H1 (cell line): Measurements from ENCODE around the gene CST7. TPM values are rescaled to one million over a fixed set of nuclear protein-coding genes. Genes with fewer than 3 reads are reported as not detected.

Experiments
- CTCF ChIA-PET: fragments of 300-600 bp; sonication (Branson Sonifier 250); formaldehyde crosslinking; loops from one replicate; lab custom pipeline; 2021; ENCODE audit not compliant: partially characterized antibody; lab: Charles Lee
- POLR2A ChIA-PET: fragments of 300-600 bp; sonication (Branson Sonifier 250); formaldehyde crosslinking; loops from one replicate; lab custom pipeline; 2021; ENCODE audit warnings: inconsistent platforms; ENCODE audit not compliant: partially characterized antibody; lab: Charles Lee
- DNase-seq, 2 experiments: peaks; one replicate each; pipeline versions ENCODE4 v3.0.0 to v3.0.0-alpha.2; 2010 to 2022; ENCODE audit warnings: low spot score in 2 of 2, low read depth in 1 of 2, mixed read lengths in 1 of 2
- FAIRE-seq: peaks from 2 replicates; lab custom pipeline; 2011; peaks lifted over from hg19 to GRCh38; lab: Jason Lieb, UNC
- H2AFZ ChIP-seq: 2 replicates; pipeline ENCODE4 v1.8.1; 2012; ENCODE audit warnings: low read length, inconsistent platforms
- H2AK5ac ChIP-seq: 2 replicates; pipeline ENCODE4 v1.6.1; 2013; ENCODE audit warnings: low read depth, low read length
- H2BK120ac ChIP-seq: replicated peaks from 2 replicates; pipeline ENCODE3; 2013; ENCODE audit warnings: low read depth, low read length, inconsistent platforms
- H2BK12ac ChIP-seq: 2 replicates; pipeline ENCODE4 v1.6.1; 2013; ENCODE audit warnings: low read depth, low read length
- H2BK15ac ChIP-seq: 2 replicates; pipeline ENCODE4 v1.6.1; 2013; ENCODE audit warnings: low read length
- H2BK20ac ChIP-seq: 2 replicates; pipeline ENCODE4 v1.6.1; 2013; ENCODE audit warnings: low read length
- H2BK5ac ChIP-seq: 2 replicates; pipeline ENCODE4 v1.6.1; 2013; ENCODE audit warnings: low read depth, low read length
- H3K14ac ChIP-seq: 2 replicates; pipeline ENCODE4 v1.6.1; 2013; ENCODE audit warnings: inconsistent platforms; ENCODE audit not compliant: insufficient read length
- H3K18ac ChIP-seq: 2 replicates; pipeline ENCODE4 v1.6.1; 2013; ENCODE audit warnings: low read length; ENCODE audit errors: extremely low read depth
- H3K23ac ChIP-seq: 2 replicates; pipeline ENCODE4 v1.6.1; 2013; ENCODE audit warnings: inconsistent platforms; ENCODE audit not compliant: insufficient read length
- H3K23me2 ChIP-seq: 2 replicates; pipeline ENCODE4 v1.6.1; 2013; ENCODE audit warnings: low read depth, low read length
- H3K27ac ChIP-seq: 2 replicates; pipeline ENCODE4 v1.6.1; 2011; ENCODE audit warnings: low read depth, low read length, inconsistent platforms
- H3K27me3 ChIP-seq, 4 experiments: replicated peaks in 1 of 4; 1 replicate in 1 of 4; 2 replicates in 3 of 4; pipeline versions ENCODE4 v1.6.1 to v1.8.1; 2011 to 2013; ENCODE audit warnings: low read length in 3 of 4, mild to moderate bottlenecking in 3 of 4, inconsistent platforms in 2 of 4, mixed read lengths in 2 of 4, moderate library complexity in 1 of 4; ENCODE audit not compliant: control insufficient read depth in 3 of 4, insufficient read depth in 3 of 4; ENCODE audit errors: extremely low read depth in 1 of 4
- H3K36me3 ChIP-seq, 4 experiments: 2 replicates each; pipeline versions ENCODE4 v1.6.1 to v1.8.1; 2011 to 2013; ENCODE audit warnings: mild to moderate bottlenecking in 4 of 4, low read length in 3 of 4, moderate library complexity in 2 of 4, control low read depth in 1 of 4, inconsistent platforms in 1 of 4; ENCODE audit not compliant: insufficient read depth in 4 of 4, control insufficient read depth in 2 of 4
- H3K4ac ChIP-seq: replicated peaks from 2 replicates; pipeline ENCODE3; 2013; ENCODE audit warnings: low read length, low read depth, mixed read lengths, inconsistent platforms; ENCODE audit not compliant: insufficient read length
- H3K4me1 ChIP-seq, 4 experiments: replicated peaks in 1 of 4; 1 replicate in 1 of 4; 2 replicates in 3 of 4; pipeline versions ENCODE4 v1.6.1 to v1.8.1; 2011 to 2013; ENCODE audit warnings: low read length in 3 of 4, inconsistent platforms in 2 of 4, mixed read lengths in 1 of 4; ENCODE audit not compliant: insufficient read depth in 4 of 4, control insufficient read depth in 3 of 4
- H3K4me2 ChIP-seq, 2 experiments: 2 replicates each; pipeline versions ENCODE4 v1.6.1 to v1.8.1; 2011 to 2013; ENCODE audit warnings: low read depth in 2 of 2, low read length in 2 of 2, control low read depth in 1 of 2, inconsistent platforms in 1 of 2, mild to moderate bottlenecking in 1 of 2; ENCODE audit not compliant: insufficient read depth in 1 of 2
- H3K4me3 ChIP-seq, 4 experiments: fragments of 200-600, 300-600 bp in 1 of 4; sonication (generic), shearing (Covaris generic), sonication (Bioruptor Twin) in 1 of 4; 2 replicates each; pipeline versions ENCODE4 v1.5.1 to v1.8.1; 2011 to 2016; ENCODE audit warnings: low read length in 4 of 4, low read depth in 3 of 4, control low read depth in 2 of 4, inconsistent platforms in 2 of 4, mild to moderate bottlenecking in 2 of 4, mixed read lengths in 1 of 4, moderate library complexity in 1 of 4; ENCODE audit not compliant: insufficient read depth in 2 of 4; ENCODE audit errors: extremely low read depth in 1 of 4
- H3K56ac ChIP-seq: replicated peaks from 2 replicates; pipeline ENCODE3; 2013; ENCODE audit warnings: low read depth, mild to moderate bottlenecking, mixed read lengths, low read length, inconsistent platforms; ENCODE audit not compliant: insufficient read length
- H3K79me1 ChIP-seq: 2 replicates; pipeline ENCODE4 v1.6.1; 2013; ENCODE audit warnings: low read depth, low read length, control low read depth
- H3K79me2 ChIP-seq, 2 experiments: 2 replicates each; pipeline versions ENCODE4 v1.6.1 to v1.8.1; 2012 to 2013; ENCODE audit warnings: low read length in 2 of 2, mild to moderate bottlenecking in 2 of 2, inconsistent platforms in 1 of 2; ENCODE audit not compliant: insufficient read depth in 2 of 2, control insufficient read depth in 1 of 2
- H3K9ac ChIP-seq, 4 experiments: replicated peaks in 1 of 4; 1 replicate in 1 of 4; 2 replicates in 3 of 4; pipeline versions ENCODE4 v1.6.1 to v1.8.1; 2011 to 2013; ENCODE audit warnings: low read depth in 3 of 4, low read length in 3 of 4, control low read depth in 2 of 4, mild to moderate bottlenecking in 2 of 4, moderate library complexity in 2 of 4, inconsistent platforms in 1 of 4; ENCODE audit errors: extremely low read depth in 1 of 4
- H3K9me3 ChIP-seq, 2 experiments: 2 replicates each; pipeline versions ENCODE4 v1.6.1 to v1.8.1; 2012 to 2013; ENCODE audit warnings: mild to moderate bottlenecking in 2 of 2, moderate library complexity in 2 of 2, control low read depth in 1 of 2, inconsistent platforms in 1 of 2, low read depth in 1 of 2, low read length in 1 of 2, mixed read lengths in 1 of 2; ENCODE audit not compliant: insufficient read depth in 2 of 2
- H4K20me1 ChIP-seq, 2 experiments: replicated peaks in 1 of 2; 2 replicates each; pipeline versions ENCODE3 to v1.8.1; 2011 to 2013; ENCODE audit warnings: inconsistent platforms in 2 of 2, low read length in 2 of 2, mild to moderate bottlenecking in 1 of 2; ENCODE audit not compliant: insufficient read depth in 2 of 2, control insufficient read depth in 1 of 2
- H4K5ac ChIP-seq: 2 replicates; pipeline ENCODE4 v1.6.1; 2013; ENCODE audit warnings: low read length, low read depth, mixed read lengths, inconsistent platforms; ENCODE audit not compliant: insufficient read length
- H4K8ac ChIP-seq: 2 replicates; pipeline ENCODE4 v1.8.0; 2013; ENCODE audit warnings: mild to moderate bottlenecking, moderate library complexity, low read length, inconsistent platforms; ENCODE audit not compliant: insufficient read depth; ENCODE audit errors: extremely low read depth
- H4K91ac ChIP-seq: replicated peaks from 2 replicates; pipeline ENCODE3; 2013; ENCODE audit warnings: low read length, mixed read lengths, inconsistent platforms; ENCODE audit not compliant: insufficient read length
- BCL11A ChIP-seq, 2 experiments: IDR thresholded peaks; one replicate each; pipeline ENCODE4 v1.6.1; 2011; ENCODE audit warnings: low read depth in 2 of 2, low read length in 2 of 2, mild to moderate bottlenecking in 2 of 2
- EGR1 ChIP-seq: IDR thresholded peaks from 2 replicates; pipeline ENCODE4 v1.6.1; 2011; ENCODE audit warnings: low read depth, low read length, borderline replicate concordance
- HDAC2 ChIP-seq, 2 experiments: fragments of 300-600 bp in 1 of 2; sonication (generic) in 1 of 2; IDR thresholded peaks; 2 replicates each; pipeline ENCODE4 v1.6.1; 2011 to 2012; ENCODE audit warnings: low read depth in 2 of 2, low read length in 2 of 2, mild to moderate bottlenecking in 2 of 2, moderate library complexity in 2 of 2, borderline replicate concordance in 1 of 2, inconsistent platforms in 1 of 2
- KDM4A ChIP-seq: IDR thresholded peaks from one replicate; pipeline ENCODE4 v1.7.1; 2012; ENCODE audit warnings: low read depth, mild to moderate bottlenecking, moderate library complexity, low read length, inconsistent platforms; ENCODE audit not compliant: severe bottlenecking
- PHF8 ChIP-seq: fragments of 200-600 bp; sonication (generic); conservative IDR thresholded peaks from 2 replicates; pipeline ENCODE4 v1.7.1; 2012; ENCODE audit warnings: low read depth, mild to moderate bottlenecking, inconsistent platforms, low read length, moderate library complexity
- SAP30 ChIP-seq: fragments of 300-600 bp; sonication (generic); IDR thresholded peaks from 2 replicates; pipeline ENCODE4 v1.7.1; 2012; ENCODE audit warnings: low read length, moderate library complexity, mild to moderate bottlenecking, inconsistent platforms; ENCODE audit not compliant: insufficient read depth, insufficient replicate concordance
- SP4 ChIP-seq: IDR thresholded peaks from 2 replicates; pipeline ENCODE4 v1.6.1; 2012; ENCODE audit warnings: low read length, inconsistent platforms
- SRF ChIP-seq: IDR thresholded peaks from 2 replicates; pipeline ENCODE4 v1.6.1; 2011; ENCODE audit warnings: mild to moderate bottlenecking, low read depth, low read length, moderate library complexity
- TBP ChIP-seq: IDR thresholded peaks from 2 replicates; pipeline ENCODE4 v1.6.1; 2011; ENCODE audit warnings: low read depth, low read length, improper control_type of control experiment
- TEAD4 ChIP-seq: IDR thresholded peaks from 2 replicates; pipeline ENCODE4 v1.6.1; 2012; ENCODE audit warnings: low read depth, low read length, inconsistent platforms, mixed read lengths
- ZNF274 ChIP-seq: IDR thresholded peaks from 2 replicates; pipeline ENCODE4 v1.7.0; 2012; ENCODE audit warnings: low read length, borderline replicate concordance; ENCODE audit errors: extremely low read depth
- WGBS, 2 experiments: shearing (Covaris generic) in 1 of 2; methylation state at CpG; one replicate each; pipeline versions ENCODE4 v1.1.6 to v1.1.7; 2013 to 2015; ENCODE audit warnings: low lambda C conversion rate in 2 of 2, mixed read lengths in 2 of 2, inconsistent platforms in 1 of 2, low coverage in 1 of 2, missing lambda C conversion rate in 1 of 2; ENCODE audit not compliant: insufficient replicate concordance in 2 of 2, insufficient coverage in 1 of 2, insufficient read length in 1 of 2; ENCODE audit errors: extremely low coverage in 1 of 2, missing lambda C conversion rate in 1 of 2; 5-methylcytosine and 5-hydroxymethylcytosine counted together
- polyA plus RNA-seq, 7 experiments: library from polyadenylated mRNA; depleted of rRNA in 3 of 7; stranded (reverse) in 5 of 7; unstranded in 2 of 7; fragments of >200 nt in 5 of 7; fragments of 200-250 nt in 2 of 7; gene quantifications; 1 replicate in 5 of 7; 2 replicates in 1 of 7; 4 replicates in 1 of 7; pipeline versions ENCODE4 v1.2.1 to v1.2.3, GENCODE V29; 2011 to 2013; ENCODE audit warnings: missing spikeins in 2 of 7, mixed read lengths in 2 of 7
- total RNA-seq: library from RNA; stranded (reverse); fragmentation: NEBNext Ultra II Directional; extraction: Animal tissue kit (Norgen Biotek cat#: 25700); gene quantifications from 2 replicates; pipeline ENCODE4 v1.2.1, GENCODE V29; 2021

The CST7 gene
- total and polyA plus RNA-seq, 2 of the 8 experiments (the other 6 are each of a cell fraction or from before 2014, with no cell fraction given) = not detected

DNA sequence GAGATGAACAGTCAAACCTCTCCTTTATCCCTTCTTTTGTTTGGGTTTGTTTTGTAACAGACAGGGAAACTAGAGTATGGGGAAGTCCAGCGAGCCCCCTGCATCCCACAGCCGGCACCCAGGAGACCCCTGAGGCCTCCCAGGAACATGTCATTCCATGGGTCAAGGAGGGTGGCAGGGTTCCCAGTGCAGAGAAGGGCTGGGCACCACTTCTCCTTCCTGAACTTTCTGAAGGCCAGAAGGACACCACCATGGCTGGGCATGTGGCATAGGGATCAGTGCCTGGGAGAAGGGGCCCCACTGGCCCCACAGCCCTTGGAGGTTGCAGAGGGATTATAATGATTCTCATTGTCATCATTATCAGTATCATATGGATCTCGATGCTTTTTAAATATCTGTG is 13.9 kb upstream of the CST7 start:
- POLR2A ChIA-PET = no interaction called here

More for the DNA sequence above, 13.9 kb upstream of the CST7 start:
- H3K27ac ChIP-seq = no peak overlapping the region
- H2AFZ ChIP-seq = no peak overlapping the region
- no peak for TF ChIP-seq KDM4A
- no peak for TF ChIP-seq PHF8
- no peak for TF ChIP-seq SRF
- no peak for TF ChIP-seq EGR1
- no peak for TF ChIP-seq SP4
- TF ChIP-seq TBP = no peak
- TF ChIP-seq ZNF274 = no peak
- TF ChIP-seq BCL11A (IDR thresholded peaks at IDR 0.05; ENCODE audit: low read depth in 2 of 2, low read length in 2 of 2) = no peak
- TF ChIP-seq HDAC2 (IDR thresholded peaks at IDR 0.05; ENCODE audit: borderline replicate concordance in 1 of 2, low read depth in 2 of 2, low read length in 2 of 2) = no peak
- TF ChIP-seq SAP30 = no peak
- TF ChIP-seq TEAD4 = no peak
- H3K79me2 ChIP-seq = no peaks in the 10 kb centered on the region
- H2BK12ac ChIP-seq = no peak overlapping the region
- FAIRE-seq (no peak), DNase-seq (no peak)
- no peak overlapping the region for H3K9ac ChIP-seq
- no peak overlapping the region for H4K91ac ChIP-seq
- no peak overlapping the region for H3K18ac ChIP-seq
- 76% methylated on average over 3 of the region's 3 CpGs; no CpG with 5 or more reads in 1 of the 2 experiments for WGBS, 2 experiments
- H2BK20ac ChIP-seq = no peak overlapping the region
- H3K14ac ChIP-seq = no peak overlapping the region
- no peaks in the 10 kb centered on the region for H3K79me1 ChIP-seq
- H3K4me1 ChIP-seq = peaks cover 0 to 3% (median 1%) of the 10 kb centered on the region in 4 experiments; a peak in 3 of 7 replicates
- H2BK15ac ChIP-seq = no peak overlapping the region
- H2BK5ac ChIP-seq = no peak overlapping the region
- CTCF ChIA-PET = interaction anchor here (0.8 kb wide), 1 partner anchor 14 kb away, joined by 3 read pairs; no protein-coding TSS in a partner anchor
- H3K9me3 ChIP-seq = peaks cover 8 to 13% of the 10 kb centered on the region in 2 experiments; a peak in 3 of 4 replicates
- no peak overlapping the region for H3K56ac ChIP-seq
- no peak overlapping the region for H3K4ac ChIP-seq
- no peak overlapping the region for H4K5ac ChIP-seq
- H4K8ac ChIP-seq = no peak overlapping the region
- no peak overlapping the region for H2BK120ac ChIP-seq
- no peaks in the 10 kb centered on the region for H3K27me3 ChIP-seq
- H2AK5ac ChIP-seq = no peak overlapping the region
- no peaks in the 10 kb centered on the region for H3K23me2 ChIP-seq
- H3K23ac ChIP-seq = no peak overlapping the region
- no peaks in the 10 kb centered on the region for H4K20me1 ChIP-seq
- no peaks in the 10 kb centered on the region for H3K36me3 ChIP-seq
- H3K4me2 ChIP-seq = no peak overlapping the region
- no peak overlapping the region for H3K4me3 ChIP-seq
